Measurements from ENCODE around the gene DGCR8.
A peak's percentile ranks its signal among the peaks of the same experiment; 100 is the strongest.

Gene DGCR8

DNA sequence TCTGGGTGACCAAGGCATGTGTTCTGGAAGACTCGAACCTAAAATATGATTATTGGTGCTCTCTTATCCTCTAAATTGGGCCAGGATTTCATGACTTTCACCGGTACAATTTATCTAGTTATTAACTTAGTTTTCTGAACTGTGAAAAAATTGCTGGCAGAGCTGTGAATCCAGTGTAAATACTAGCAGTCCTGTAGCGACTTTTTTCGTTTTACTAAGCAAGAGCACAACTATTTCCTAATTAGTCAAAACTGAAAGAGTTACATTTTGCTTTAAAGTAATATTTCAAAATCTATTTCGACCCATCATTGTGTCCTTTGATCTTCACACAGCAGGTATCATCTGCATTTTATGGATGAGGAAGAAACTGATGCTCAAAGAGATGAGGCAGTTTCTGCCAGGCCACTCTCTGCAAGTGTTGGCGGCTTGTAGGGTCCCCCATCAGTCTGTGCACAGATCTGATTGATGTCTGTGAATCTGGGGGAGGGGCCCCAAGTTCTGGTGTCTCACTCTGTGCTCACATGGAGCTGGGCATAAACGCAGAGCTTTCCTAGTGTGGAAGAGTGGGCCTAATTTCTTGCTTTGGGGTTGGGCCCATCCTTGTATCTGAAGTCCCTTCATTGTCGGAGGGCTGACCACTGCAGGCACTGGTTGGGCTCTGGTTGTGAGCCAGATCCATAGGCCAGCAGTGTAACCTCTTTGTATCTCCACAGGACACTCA, 38.4 kb downstream of the DGCR8 start:
- TF ChIP-seq, protein P1, sequence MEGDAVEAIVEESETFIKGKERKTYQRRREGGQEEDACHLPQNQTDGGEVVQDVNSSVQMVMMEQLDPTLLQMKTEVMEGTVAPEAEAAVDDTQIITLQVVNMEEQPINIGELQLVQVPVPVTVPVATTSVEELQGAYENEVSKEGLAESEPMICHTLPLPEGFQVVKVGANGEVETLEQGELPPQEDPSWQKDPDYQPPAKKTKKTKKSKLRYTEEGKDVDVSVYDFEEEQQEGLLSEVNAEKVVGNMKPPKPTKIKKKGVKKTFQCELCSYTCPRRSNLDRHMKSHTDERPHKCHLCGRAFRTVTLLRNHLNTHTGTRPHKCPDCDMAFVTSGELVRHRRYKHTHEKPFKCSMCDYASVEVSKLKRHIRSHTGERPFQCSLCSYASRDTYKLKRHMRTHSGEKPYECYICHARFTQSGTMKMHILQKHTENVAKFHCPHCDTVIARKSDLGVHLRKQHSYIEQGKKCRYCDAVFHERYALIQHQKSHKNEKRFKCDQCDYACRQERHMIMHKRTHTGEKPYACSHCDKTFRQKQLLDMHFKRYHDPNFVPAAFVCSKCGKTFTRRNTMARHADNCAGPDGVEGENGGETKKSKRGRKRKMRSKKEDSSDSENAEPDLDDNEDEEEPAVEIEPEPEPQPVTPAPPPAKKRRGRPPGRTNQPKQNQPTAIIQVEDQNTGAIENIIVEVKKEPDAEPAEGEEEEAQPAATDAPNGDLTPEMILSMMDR (conservative IDR thresholded peaks at IDR 0.05; ENCODE audit: low read depth): no peak
- CTCF ChIA-PET: no interaction called here
- peak overlapping the region; percentile 87 for H3K27ac ChIP-seq
- DNase-seq (ENCODE audit: low spot score): no peak
- POLR2A ChIA-PET (ENCODE audit: low non-redundant PET): no interaction called here

- ChIA-PET CTCF (no interaction called here), POLR2A (ENCODE audit: low non-redundant PET) (no interaction called here)
- DNase-seq (ENCODE audit: low spot score): no peak
- TF ChIP-seq, protein P1 (conservative IDR thresholded peaks at IDR 0.05; ENCODE audit: low read depth): no peak
- peak overlapping the region; percentile 8; the same call in 1 of the 2 replicates for H3K27ac ChIP-seq
These were observed 41.9 kb downstream of the DGCR8 start for GRCh38 chr22:20121856-20122415.

- ChIA-PET CTCF (no interaction called here), POLR2A (ENCODE audit: low non-redundant PET) (no interaction called here)
- TF ChIP-seq, protein P1 (conservative IDR thresholded peaks at IDR 0.05; ENCODE audit: low read depth): no peak
- H3K27ac ChIP-seq: peak overlapping the region; percentile 86
- DNase-seq (ENCODE audit: low spot score): no peak
These were observed 43.5 kb downstream of the DGCR8 start for GRCh38 chr22:20123366-20124082.

DNA sequence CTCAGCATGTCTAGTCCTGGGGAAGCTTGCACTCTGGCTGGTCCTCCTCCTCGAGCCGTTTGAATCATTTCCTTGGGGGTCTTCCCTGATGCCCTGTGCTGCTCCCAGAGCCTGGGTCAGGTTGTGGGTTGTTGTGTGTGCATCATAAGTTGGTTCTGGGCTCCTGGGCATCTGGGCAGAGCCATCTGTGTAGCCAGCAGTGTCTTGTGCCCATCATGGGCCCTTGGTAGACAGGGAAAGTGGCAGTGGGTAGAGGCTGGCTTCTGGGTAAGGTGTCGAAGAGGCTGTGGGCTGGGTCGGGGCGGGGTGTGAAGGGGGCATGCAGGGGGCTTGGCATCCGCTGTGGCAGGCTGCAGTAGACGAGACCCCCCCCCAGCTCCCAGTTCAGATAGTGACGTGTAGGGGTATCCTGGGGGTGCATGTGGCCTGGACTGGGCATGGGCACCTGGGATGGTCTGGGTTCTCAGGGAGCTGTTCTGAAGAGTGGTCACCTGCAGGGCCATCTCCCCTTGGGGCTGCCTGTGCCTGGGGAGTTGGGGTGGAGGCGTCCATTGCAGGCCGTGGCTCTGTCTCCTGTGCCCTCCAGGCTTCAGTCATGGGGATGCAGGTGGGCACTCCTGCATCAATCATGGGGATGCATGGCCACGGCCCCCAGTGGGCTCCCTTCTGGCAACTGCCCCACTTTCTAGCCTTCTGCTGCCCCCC, 44.2 kb downstream of the DGCR8 start:
- ChIA-PET CTCF (no interaction called here), POLR2A (ENCODE audit: low non-redundant PET) (no interaction called here)
- DNase-seq (ENCODE audit: low spot score): no peak
- TF ChIP-seq, protein P1 (conservative IDR thresholded peaks at IDR 0.05; ENCODE audit: low read depth): no peak
- H3K27ac ChIP-seq: peak overlapping the region; percentile 86

- ChIA-PET POLR2A (ENCODE audit: low non-redundant PET) (no interaction called here), CTCF (interaction anchor here (0.7 kb wide), 1 partner anchor 115 kb away, joined by 3 read pairs; no protein-coding TSS in a partner anchor)
- TF ChIP-seq, protein P1 (conservative IDR thresholded peaks at IDR 0.05; ENCODE audit: low read depth): no peak
- DNase-seq (ENCODE audit: low spot score): no peak
- H3K27ac ChIP-seq: peak overlapping the region; percentile 86
These were observed 45.4 kb downstream of the DGCR8 start for GRCh38 chr22:20125201-20126174.
